ENCODE data around the gene BCL2.

GRCh38 chr18:63312737-63313395, 6.7 kb downstream of the BCL2 start:
- no peak for TF ChIP-seq CTCF (IDR thresholded peaks at IDR 0.05; ENCODE audit: borderline replicate concordance, extremely low read depth, low read length, poor library complexity, severe bottlenecking)
- no peak for TF ChIP-seq EZH2 (IDR thresholded peaks at IDR 0.05; ENCODE audit: borderline replicate concordance, low read depth, low read length, severe bottlenecking)
